ENCODE results near the gene SNTB2. TPM values are rescaled to one million over a fixed set of nuclear protein-coding genes. Genes with fewer than 3 reads are reported as not detected.
A peak's percentile ranks its signal among the peaks of the same experiment; 100 is the strongest.

SNTB2 gene
- total and polyA plus RNA-seq, 2 of the 13 experiments (the other 11 are each of a cell fraction or from before 2014, with no cell fraction given): 11.5 to 19.2 TPM

- TF ChIP-seq, protein P1, sequence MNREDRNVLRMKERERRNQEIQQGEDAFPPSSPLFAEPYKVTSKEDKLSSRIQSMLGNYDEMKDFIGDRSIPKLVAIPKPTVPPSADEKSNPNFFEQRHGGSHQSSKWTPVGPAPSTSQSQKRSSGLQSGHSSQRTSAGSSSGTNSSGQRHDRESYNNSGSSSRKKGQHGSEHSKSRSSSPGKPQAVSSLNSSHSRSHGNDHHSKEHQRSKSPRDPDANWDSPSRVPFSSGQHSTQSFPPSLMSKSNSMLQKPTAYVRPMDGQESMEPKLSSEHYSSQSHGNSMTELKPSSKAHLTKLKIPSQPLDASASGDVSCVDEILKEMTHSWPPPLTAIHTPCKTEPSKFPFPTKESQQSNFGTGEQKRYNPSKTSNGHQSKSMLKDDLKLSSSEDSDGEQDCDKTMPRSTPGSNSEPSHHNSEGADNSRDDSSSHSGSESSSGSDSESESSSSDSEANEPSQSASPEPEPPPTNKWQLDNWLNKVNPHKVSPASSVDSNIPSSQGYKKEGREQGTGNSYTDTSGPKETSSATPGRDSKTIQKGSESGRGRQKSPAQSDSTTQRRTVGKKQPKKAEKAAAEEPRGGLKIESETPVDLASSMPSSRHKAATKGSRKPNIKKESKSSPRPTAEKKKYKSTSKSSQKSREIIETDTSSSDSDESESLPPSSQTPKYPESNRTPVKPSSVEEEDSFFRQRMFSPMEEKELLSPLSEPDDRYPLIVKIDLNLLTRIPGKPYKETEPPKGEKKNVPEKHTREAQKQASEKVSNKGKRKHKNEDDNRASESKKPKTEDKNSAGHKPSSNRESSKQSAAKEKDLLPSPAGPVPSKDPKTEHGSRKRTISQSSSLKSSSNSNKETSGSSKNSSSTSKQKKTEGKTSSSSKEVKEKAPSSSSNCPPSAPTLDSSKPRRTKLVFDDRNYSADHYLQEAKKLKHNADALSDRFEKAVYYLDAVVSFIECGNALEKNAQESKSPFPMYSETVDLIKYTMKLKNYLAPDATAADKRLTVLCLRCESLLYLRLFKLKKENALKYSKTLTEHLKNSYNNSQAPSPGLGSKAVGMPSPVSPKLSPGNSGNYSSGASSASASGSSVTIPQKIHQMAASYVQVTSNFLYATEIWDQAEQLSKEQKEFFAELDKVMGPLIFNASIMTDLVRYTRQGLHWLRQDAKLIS (CRISPR knock-in tag; IDR thresholded peaks at IDR 0.05): no peak
- TF ChIP-seq, protein P2, sequence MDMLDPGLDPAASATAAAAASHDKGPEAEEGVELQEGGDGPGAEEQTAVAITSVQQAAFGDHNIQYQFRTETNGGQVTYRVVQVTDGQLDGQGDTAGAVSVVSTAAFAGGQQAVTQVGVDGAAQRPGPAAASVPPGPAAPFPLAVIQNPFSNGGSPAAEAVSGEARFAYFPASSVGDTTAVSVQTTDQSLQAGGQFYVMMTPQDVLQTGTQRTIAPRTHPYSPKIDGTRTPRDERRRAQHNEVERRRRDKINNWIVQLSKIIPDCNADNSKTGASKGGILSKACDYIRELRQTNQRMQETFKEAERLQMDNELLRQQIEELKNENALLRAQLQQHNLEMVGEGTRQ (IDR thresholded peaks at IDR 0.05; ENCODE audit: low read depth, low read length): no peak
- TF ChIP-seq, protein P2 (CRISPR knock-in tag; IDR thresholded peaks at IDR 0.05; ENCODE audit: borderline replicate concordance): no peak; the same call in 1 of the 2 replicates
- TF ChIP-seq ZNF720 (CRISPR knock-in tag; IDR thresholded peaks at IDR 0.05): no peak
- TF ChIP-seq, protein P3, sequence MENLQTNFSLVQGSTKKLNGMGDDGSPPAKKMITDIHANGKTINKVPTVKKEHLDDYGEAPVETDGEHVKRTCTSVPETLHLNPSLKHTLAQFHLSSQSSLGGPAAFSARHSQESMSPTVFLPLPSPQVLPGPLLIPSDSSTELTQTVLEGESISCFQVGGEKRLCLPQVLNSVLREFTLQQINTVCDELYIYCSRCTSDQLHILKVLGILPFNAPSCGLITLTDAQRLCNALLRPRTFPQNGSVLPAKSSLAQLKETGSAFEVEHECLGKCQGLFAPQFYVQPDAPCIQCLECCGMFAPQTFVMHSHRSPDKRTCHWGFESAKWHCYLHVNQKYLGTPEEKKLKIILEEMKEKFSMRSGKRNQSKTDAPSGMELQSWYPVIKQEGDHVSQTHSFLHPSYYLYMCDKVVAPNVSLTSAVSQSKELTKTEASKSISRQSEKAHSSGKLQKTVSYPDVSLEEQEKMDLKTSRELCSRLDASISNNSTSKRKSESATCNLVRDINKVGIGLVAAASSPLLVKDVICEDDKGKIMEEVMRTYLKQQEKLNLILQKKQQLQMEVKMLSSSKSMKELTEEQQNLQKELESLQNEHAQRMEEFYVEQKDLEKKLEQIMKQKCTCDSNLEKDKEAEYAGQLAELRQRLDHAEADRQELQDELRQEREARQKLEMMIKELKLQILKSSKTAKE (CRISPR knock-in tag; IDR thresholded peaks at IDR 0.05; ENCODE audit: borderline replicate concordance): peak; percentile 67; the same call in 1 of the 2 replicates
- TF ChIP-seq ETV5 (CRISPR knock-in tag; IDR thresholded peaks at IDR 0.05; ENCODE audit: borderline replicate concordance): peak; percentile 97
- no peak for TF ChIP-seq SCMH1 (CRISPR knock-in tag; IDR thresholded peaks at IDR 0.05; ENCODE audit: borderline replicate concordance)
- no peak for TF ChIP-seq ATF5 (CRISPR knock-in tag; IDR thresholded peaks at IDR 0.05; ENCODE audit: low read depth)
- 0 out of 2 replicates have a peak, but pooled peaks have one; percentile 23 for TF ChIP-seq SIX4 (CRISPR knock-in tag; IDR thresholded peaks at IDR 0.05)
- TF ChIP-seq ZNF747 (CRISPR knock-in tag; IDR thresholded peaks at IDR 0.05; ENCODE audit: borderline replicate concordance): peak; percentile 95; the same call in 1 of the 2 replicates
- peak; percentile 98 for TF ChIP-seq ZNF44 (CRISPR knock-in tag; IDR thresholded peaks at IDR 0.05)
- peak; percentile 95 for TF ChIP-seq SP4 (CRISPR knock-in tag; IDR thresholded peaks at IDR 0.05)
- no peak for TF ChIP-seq ZSCAN25 (CRISPR knock-in tag; IDR thresholded peaks at IDR 0.05)
- TF ChIP-seq RXRB (CRISPR knock-in tag; IDR thresholded peaks at IDR 0.05; ENCODE audit: borderline replicate concordance): peak; percentile 77
- TF ChIP-seq, protein P4, sequence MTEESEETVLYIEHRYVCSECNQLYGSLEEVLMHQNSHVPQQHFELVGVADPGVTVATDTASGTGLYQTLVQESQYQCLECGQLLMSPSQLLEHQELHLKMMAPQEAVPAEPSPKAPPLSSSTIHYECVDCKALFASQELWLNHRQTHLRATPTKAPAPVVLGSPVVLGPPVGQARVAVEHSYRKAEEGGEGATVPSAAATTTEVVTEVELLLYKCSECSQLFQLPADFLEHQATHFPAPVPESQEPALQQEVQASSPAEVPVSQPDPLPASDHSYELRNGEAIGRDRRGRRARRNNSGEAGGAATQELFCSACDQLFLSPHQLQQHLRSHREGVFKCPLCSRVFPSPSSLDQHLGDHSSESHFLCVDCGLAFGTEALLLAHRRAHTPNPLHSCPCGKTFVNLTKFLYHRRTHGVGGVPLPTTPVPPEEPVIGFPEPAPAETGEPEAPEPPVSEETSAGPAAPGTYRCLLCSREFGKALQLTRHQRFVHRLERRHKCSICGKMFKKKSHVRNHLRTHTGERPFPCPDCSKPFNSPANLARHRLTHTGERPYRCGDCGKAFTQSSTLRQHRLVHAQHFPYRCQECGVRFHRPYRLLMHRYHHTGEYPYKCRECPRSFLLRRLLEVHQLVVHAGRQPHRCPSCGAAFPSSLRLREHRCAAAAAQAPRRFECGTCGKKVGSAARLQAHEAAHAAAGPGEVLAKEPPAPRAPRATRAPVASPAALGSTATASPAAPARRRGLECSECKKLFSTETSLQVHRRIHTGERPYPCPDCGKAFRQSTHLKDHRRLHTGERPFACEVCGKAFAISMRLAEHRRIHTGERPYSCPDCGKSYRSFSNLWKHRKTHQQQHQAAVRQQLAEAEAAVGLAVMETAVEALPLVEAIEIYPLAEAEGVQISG (CRISPR knock-in tag; IDR thresholded peaks at IDR 0.05): peak; percentile 98
- 0 out of 2 replicates have a peak, but pooled peaks have one; percentile 90 for TF ChIP-seq ARHGAP35 (CRISPR knock-in tag; IDR thresholded peaks at IDR 0.05; ENCODE audit: borderline replicate concordance)
These were observed 143.5 kb downstream of the SNTB2 start, which contains the start of gene PDF (continued) for GRCh38 chr16:69330286-69331109.
